IMR-90 (cell line): ENCODE data around the gene ACACB. TPM values are rescaled to one million over a fixed set of nuclear protein-coding genes. Genes with fewer than 3 reads are reported as not detected.

ENCODE experiments used
- ATAC-seq: fragments of 200-7000 bp; cut with Tn5 transposase; 2 replicates; pipeline ENCODE4 v1.9.1; 2020; ENCODE audit warnings: low read depth, mild to moderate bottlenecking, moderate library complexity
- BruUV-seq: library from RNA; stranded (reverse); fragments of 400-500 nt; replicated peaks from 2 replicates; lab custom pipeline; 2021; lab: Mats Ljungman, UMichigan
- CTCF ChIA-PET: fragments of 300-600 bp; formaldehyde crosslinking; extraction: SDS; loops from one replicate; lab custom pipeline; 2021; ENCODE audit warnings: antibody characterized with exemption; lab: Yijun Ruan, JAX
- POLR2A ChIA-PET: fragments of 300-600 bp; sonication (Branson Sonifier 250); formaldehyde crosslinking; loops from one replicate; lab custom pipeline; 2022; ENCODE audit warnings: antibody characterized with exemption; ENCODE audit not compliant: unreplicated experiment; lab: Charles Lee
- DNase-seq: peaks from one replicate; pipeline ENCODE4 v3.0.0; 2013
- H2AFZ ChIP-seq: replicated peaks from 2 replicates; pipeline ENCODE3; 2013; ENCODE audit warnings: low read length, mild to moderate bottlenecking; ENCODE audit not compliant: poor library complexity
- H2AK5ac ChIP-seq: 2 replicates; pipeline ENCODE4 v1.6.1; 2013; ENCODE audit warnings: low read depth, low read length, inconsistent platforms
- H2AK9ac ChIP-seq: replicated peaks from 2 replicates; pipeline ENCODE3; 2013; ENCODE audit warnings: mild to moderate bottlenecking, low read depth, low read length, moderate library complexity; ENCODE audit not compliant: poor library complexity
- H2BK120ac ChIP-seq: 2 replicates; pipeline ENCODE4 v1.6.1; 2013; ENCODE audit warnings: low read depth, low read length, inconsistent platforms
- H2BK15ac ChIP-seq: 3 replicates; pipeline ENCODE4 v1.6.1; 2013; ENCODE audit warnings: low read depth, low read length, inconsistent platforms
- H2BK20ac ChIP-seq: 2 replicates; pipeline ENCODE4 v1.6.1; 2013; ENCODE audit warnings: low read depth, mild to moderate bottlenecking, inconsistent platforms, low read length, moderate library complexity
- H2BK5ac ChIP-seq: 2 replicates; pipeline ENCODE4 v1.6.1; 2013; ENCODE audit warnings: mild to moderate bottlenecking, low read depth, low read length, inconsistent platforms; ENCODE audit not compliant: poor library complexity, severe bottlenecking
- H3K14ac ChIP-seq: replicated peaks from 2 replicates; pipeline ENCODE4 v1.6.1; 2013; ENCODE audit warnings: low read depth, low read length, inconsistent platforms
- H3K18ac ChIP-seq: 2 replicates; pipeline ENCODE4 v1.6.1; 2013; ENCODE audit warnings: low read depth, low read length, control low read depth
- H3K23ac ChIP-seq: 2 replicates; pipeline ENCODE4 v1.6.1; 2013; ENCODE audit warnings: low read depth, low read length, inconsistent platforms
- H3K27ac ChIP-seq: 2 replicates; pipeline ENCODE4 v1.5.1; 2013; ENCODE audit warnings: mild to moderate bottlenecking, control low read depth, low read length; ENCODE audit not compliant: insufficient read depth
- H3K27me3 ChIP-seq: 2 replicates; pipeline ENCODE4 v1.6.1; 2013; ENCODE audit warnings: low read length; ENCODE audit not compliant: control insufficient read depth, insufficient read depth
- H3K36me3 ChIP-seq: 2 replicates; pipeline ENCODE4 v1.6.1; 2013; ENCODE audit warnings: low read length, mixed read lengths; ENCODE audit not compliant: control insufficient read depth, insufficient read depth
- H3K4ac ChIP-seq: 2 replicates; pipeline ENCODE4 v1.6.1; 2013; ENCODE audit warnings: low read depth, low read length, inconsistent platforms
- H3K4me1 ChIP-seq: 2 replicates; pipeline ENCODE4 v1.6.1; 2013; ENCODE audit warnings: low read length, mixed read lengths; ENCODE audit not compliant: control insufficient read depth, insufficient read depth
- H3K4me2 ChIP-seq: 2 replicates; pipeline ENCODE4 v1.6.1; 2013; ENCODE audit warnings: low read depth, mild to moderate bottlenecking, control low read depth, low read length, moderate library complexity
- H3K4me3 ChIP-seq: 2 replicates; pipeline ENCODE4 v1.5.1; 2013; ENCODE audit warnings: low read depth, mild to moderate bottlenecking, control low read depth, low read length, moderate library complexity; ENCODE audit not compliant: insufficient read depth
- H3K56ac ChIP-seq: 2 replicates; pipeline ENCODE4 v1.6.1; 2013; ENCODE audit warnings: low read length, inconsistent platforms; ENCODE audit not compliant: insufficient read depth; ENCODE audit errors: extremely low read depth
- H3K79me1 ChIP-seq, 2 experiments: 2 replicates each; pipeline ENCODE4 v1.6.1; 2013; ENCODE audit warnings: low read length in 2 of 2, inconsistent platforms in 1 of 2, low read depth in 1 of 2
- H3K9ac ChIP-seq: 2 replicates; pipeline ENCODE4 v1.6.1; 2013; ENCODE audit warnings: low read depth, low read length, control low read depth
- H3K9me1 ChIP-seq: 2 replicates; pipeline ENCODE4 v1.6.1; 2013; ENCODE audit warnings: low read length, inconsistent platforms; ENCODE audit not compliant: insufficient read depth
- H3K9me3 ChIP-seq: 2 replicates; pipeline ENCODE4 v1.6.1; 2013; ENCODE audit warnings: low read length; ENCODE audit not compliant: control insufficient read depth, insufficient read depth
- H4K20me1 ChIP-seq: 2 replicates; pipeline ENCODE4 v1.6.1; 2013; ENCODE audit warnings: low read length, inconsistent platforms; ENCODE audit not compliant: insufficient read depth
- H4K5ac ChIP-seq: 2 replicates; pipeline ENCODE4 v1.6.1; 2013; ENCODE audit warnings: mild to moderate bottlenecking, low read depth, low read length, control low read depth
- H4K8ac ChIP-seq, 2 experiments: 2 replicates each; pipeline ENCODE4 v1.6.1; 2013; ENCODE audit warnings: low read depth in 2 of 2, low read length in 2 of 2, control low read depth in 1 of 2, inconsistent platforms in 1 of 2
- H4K91ac ChIP-seq: 2 replicates; pipeline ENCODE4 v1.6.1; 2013; ENCODE audit warnings: low read depth, low read length, inconsistent platforms; ENCODE audit not compliant: insufficient read depth
- BHLHE40 ChIP-seq: fragments of 150-350 bp; IDR thresholded peaks from 2 replicates; pipeline ENCODE4 v1.6.1; 2016; ENCODE audit warnings: mild to moderate bottlenecking, low read depth, low read length
- CEBPB ChIP-seq: IDR thresholded peaks from 2 replicates; pipeline ENCODE4 v1.6.1; 2012; ENCODE audit warnings: low read depth, low read length, improper control_type of control experiment
- CTCF ChIP-seq: conservative IDR thresholded peaks from 2 replicates; pipeline ENCODE4 v1.5.1; 2012; ENCODE audit warnings: mild to moderate bottlenecking, low read depth, low read length, improper control_type of control experiment
- ELK1 ChIP-seq: fragments of 150-350 bp; IDR thresholded peaks from 2 replicates; pipeline ENCODE4 v1.6.1; 2016; ENCODE audit warnings: low read depth, mild to moderate bottlenecking, low read length, moderate library complexity, borderline replicate concordance
- MAFK ChIP-seq: IDR thresholded peaks from 2 replicates; pipeline ENCODE4 v1.6.1; 2012; ENCODE audit warnings: low read depth, low read length, improper control_type of control experiment
- MXI1 ChIP-seq: IDR thresholded peaks from 2 replicates; pipeline ENCODE4 v1.6.1; 2012; ENCODE audit warnings: low read depth, mild to moderate bottlenecking, low read length, moderate library complexity, borderline replicate concordance
- POLR2A ChIP-seq: IDR thresholded peaks from 2 replicates; pipeline ENCODE4 v1.6.1; 2012; ENCODE audit warnings: mild to moderate bottlenecking, low read depth, low read length
- RCOR1 ChIP-seq: IDR thresholded peaks from 2 replicates; pipeline ENCODE4 v1.6.1; 2012; ENCODE audit warnings: mild to moderate bottlenecking, low read length, improper control_type of control experiment; ENCODE audit not compliant: insufficient replicate concordance
- SMC3 ChIP-seq: fragments of 150-350 bp; IDR thresholded peaks from 2 replicates; pipeline ENCODE4 v1.6.1; 2016; ENCODE audit warnings: low read depth, mild to moderate bottlenecking, antibody characterized with exemption, low read length, moderate library complexity
- USF2 ChIP-seq: fragments of 150-350 bp; IDR thresholded peaks from 2 replicates; pipeline ENCODE4 v1.6.1; 2017; ENCODE audit warnings: mild to moderate bottlenecking, antibody characterized with exemption, low read length, low read depth
- WGBS, 2 experiments: methylation state at CpG; one replicate each; pipeline versions ENCODE4 v1.1.5 to v1.1.7; 2013; ENCODE audit warnings: missing lambda C conversion rate in 2 of 2; ENCODE audit not compliant: insufficient read length in 1 of 2; ENCODE audit errors: extremely low coverage in 2 of 2; 5-methylcytosine and 5-hydroxymethylcytosine counted together
- dilution Hi-C: fragments of 300-500 bp; cut with HindIII; formaldehyde crosslinking; loops from one replicate; pipeline ENCODE4 v1.14.3; 2018; ENCODE audit warnings: low sequenced_read_pairs; ENCODE audit not compliant: unreplicated experiment
- in situ Hi-C: fragments of 300-500 bp; cut with MboI; formaldehyde crosslinking; loops from 3 replicates; pipeline ENCODE4 v1.14.3; 2019; ENCODE audit warnings: low sequenced_read_pairs, inconsistent platforms, mixed read lengths
- intact Hi-C: fragments of 100-400 bp; cut with micrococcal nuclease; formaldehyde crosslinking; loops from 2 replicates; pipeline ENCODE4 v1.10.0; 2022
- polyA plus RNA-seq, 3 experiments: library from polyadenylated mRNA; depleted of rRNA; stranded (reverse); fragments of >200 nt; gene quantifications; 2 replicates each; pipeline ENCODE4 v1.2.3, GENCODE V29; 2012; ENCODE audit warnings: low replicate concordance in 1 of 3
- total RNA-seq: library from RNA; depleted of rRNA; stranded (reverse); fragments of >200 nt; gene quantifications from 2 replicates; pipeline ENCODE4 v1.2.3, GENCODE V29; 2012

The ACACB gene
- total and polyA plus RNA-seq, 2 of the 4 experiments (the other 2 are of a cell fraction) = 2.0 to 2.1 TPM

DNA sequence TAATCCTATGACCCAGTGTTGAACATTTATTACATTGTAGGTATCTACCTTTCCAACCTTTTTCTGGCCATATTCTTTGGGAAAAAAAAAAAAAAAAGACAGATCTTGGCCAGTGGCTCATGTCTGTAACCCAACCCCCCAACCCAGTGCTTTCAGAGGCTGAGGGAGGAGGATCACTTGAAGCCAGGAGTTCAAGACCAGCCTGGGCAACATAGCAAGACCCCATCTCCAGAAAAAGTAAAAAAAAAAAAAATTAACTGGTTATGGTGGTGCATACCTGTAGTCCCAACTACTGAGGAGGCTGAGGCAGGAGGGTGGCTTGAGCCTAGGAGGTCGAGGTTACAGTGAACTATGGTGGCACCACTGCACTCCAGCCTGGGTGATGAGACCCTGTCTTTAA is 58.1 kb downstream of the ACACB start:
- POLR2A ChIA-PET = no interaction called here
- in situ Hi-C loops = no loop called here
- TF ChIP-seq BHLHE40 (no peak), SMC3 (no peak), ELK1 (no peak), POLR2A (no peak), MXI1 (no peak), MAFK (no peak), CTCF (no peak), CEBPB (no peak), USF2 (no peak), RCOR1 (no peak)

More for the DNA sequence above, 58.1 kb downstream of the ACACB start:
- Histone ChIP-seq H3K4me3 (no peak overlapping the region), H3K4me1 (peaks cover 3% of the 10 kb centered on the region; the same call in 1 of the 2 replicates), H3K9me1 (0 out of 2 replicates have a peak, but pooled peaks cover under 1% of the 10 kb centered on the region), H2AK9ac (no peak overlapping the region), H2BK120ac (no peak overlapping the region), H2AK5ac (no peak overlapping the region), H3K23ac (no peak overlapping the region), H3K9ac (no peak overlapping the region), H2BK15ac (no peak overlapping the region), H4K20me1 (no peaks in the 10 kb centered on the region), H2BK20ac (no peak overlapping the region), H3K4ac (no peak overlapping the region), H3K9me3 (no peaks in the 10 kb centered on the region), H3K79me1 (no peaks in the 10 kb centered on the region), H4K91ac (no peak overlapping the region), H3K18ac (no peak overlapping the region), H3K14ac (no peak overlapping the region), H3K36me3 (peaks cover 9% of the 10 kb centered on the region), H3K27me3 (no peaks in the 10 kb centered on the region), H2AFZ (no peak overlapping the region), H3K4me2 (no peak overlapping the region), H4K8ac (no peak overlapping the region), H4K5ac (no peak overlapping the region), H3K56ac (no peak overlapping the region), H2BK5ac (no peak overlapping the region), H3K27ac (no peak overlapping the region)
- BruUV-seq = no TSS peak
- ATAC-seq (no peak), DNase-seq (no peak)
- intact Hi-C loops (no loop called here), dilution Hi-C loops (no loop called here)
- CTCF ChIA-PET = no interaction called here
- WGBS, 2 experiments = no CpG with 5 or more reads among the region's 1 CpG
